A549 treated with AZD9567 at 1 μM for 4 hours (cell line): Measurements from ENCODE around the gene APH1B. TPM values are rescaled to one million over a fixed set of nuclear protein-coding genes. Genes with fewer than 3 reads are reported as not detected.

Experiments
- total RNA-seq: library from RNA; stranded (reverse); fragments of 200-300 nt; extraction: Qiagen RNA extraction; gene quantifications from 5 replicates; pipeline ENCODE4 v1.2.3, GENCODE V29; 2022; ENCODE audit not compliant: insufficient read depth

APH1B gene
- 20.1 to 24.0 TPM (median 21.1 TPM) in 5 replicates for total RNA-seq

DNA sequence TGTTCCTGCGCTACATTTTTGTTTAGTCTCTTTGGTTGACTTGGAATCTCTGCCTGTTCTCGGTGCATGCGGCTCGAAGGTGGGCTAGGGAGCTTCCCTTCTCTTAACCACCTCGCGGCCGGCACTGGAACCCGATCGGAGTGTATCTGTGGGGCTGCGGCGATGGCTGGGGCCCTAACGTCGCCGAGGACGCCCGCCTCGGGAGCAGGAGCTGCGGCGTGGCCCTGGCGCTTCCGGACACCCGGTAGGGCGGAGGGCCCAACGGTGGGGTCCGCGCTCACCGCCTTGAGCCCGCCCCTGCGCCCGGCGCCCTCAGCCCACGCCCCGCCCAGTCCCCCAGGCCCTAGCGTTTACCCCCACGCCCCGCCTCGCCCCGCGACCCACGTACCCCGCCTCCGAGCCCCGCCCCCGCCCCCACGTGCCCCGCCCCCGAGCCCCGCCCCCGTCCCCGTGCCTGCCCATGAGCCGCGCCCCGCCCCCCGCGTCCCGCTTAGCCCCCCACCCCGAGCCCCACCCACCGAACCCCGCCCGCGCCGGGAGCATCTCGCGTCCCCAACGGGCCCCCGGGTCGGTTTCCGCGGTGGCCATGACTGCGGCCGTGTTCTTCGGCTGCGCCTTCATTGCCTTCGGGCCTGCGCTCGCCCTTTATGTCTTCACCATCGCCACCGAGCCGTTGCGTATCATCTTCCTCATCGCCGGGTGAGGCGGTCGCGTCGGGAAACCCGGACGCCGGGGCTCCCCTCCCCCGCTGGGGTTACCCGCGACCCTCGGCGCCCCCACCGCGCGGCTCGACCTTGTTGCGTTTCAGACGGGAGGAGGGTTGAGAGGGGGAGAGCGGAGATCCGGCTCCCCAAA lies at the start of gene APH1B:
Gene APH1B (plus strand): TSS at position 568 of the 855 bp plus-strand sequence. CDS start 19 bp downstream, at position 587.

Other genes with a start within 250 kb of the APH1B start
- 390 to 454 TPM (median 433 TPM) in 5 replicates for gene TPM1, start 234.9 kb upstream of the APH1B start, total RNA-seq
- 23.1 to 32.2 TPM (median 27.3 TPM) in 5 replicates for gene LACTB, start 155.7 kb upstream of the APH1B start, total RNA-seq
- gene RPS27L, start 120.1 kb upstream of the APH1B start, total RNA-seq = 403 to 450 TPM (median 414 TPM) in 5 replicates
- gene RAB8B, start 88.0 kb upstream of the APH1B start, total RNA-seq = 8.7 to 22.6 TPM (median 11.5 TPM) in 5 replicates
- 150 to 171 TPM (median 161 TPM) in 5 replicates for gene CA12, start 104.2 kb downstream of the APH1B start, total RNA-seq
- gene USP3, start 227.0 kb downstream of the APH1B start, total RNA-seq = 37.0 to 41.7 TPM (median 40.3 TPM) in 5 replicates